Loucy (cell line): ENCODE measurements around the gene FANCB.

Experiments
- H2AFZ ChIP-seq: fragments of 200-600 bp; sonication (generic); 2 replicates; pipeline ENCODE4 v1.6.0; 2016; ENCODE audit warnings: antibody characterized with exemption, mild to moderate bottlenecking, low read length, moderate library complexity
- H3F3A ChIP-seq: fragments of 200-600 bp; 2 replicates; pipeline ENCODE4 v1.6.0; 2016; ENCODE audit warnings: antibody characterized with exemption, low read depth, mild to moderate bottlenecking
- H3K27me3 ChIP-seq: fragments of 200-600 bp; sonication (generic); 2 replicates; pipeline ENCODE4 v1.6.1; 2014; ENCODE audit warnings: low read length, mild to moderate bottlenecking; ENCODE audit not compliant: insufficient read depth, poor library complexity, severe bottlenecking
- H3K36me3 ChIP-seq: fragments of 200-600 bp; sonication (generic); 2 replicates; pipeline ENCODE4 v1.6.1; 2016; ENCODE audit warnings: low read length; ENCODE audit not compliant: insufficient read depth
- H3K4me1 ChIP-seq: fragments of 200-600 bp; sonication (generic); 2 replicates; pipeline ENCODE4 v1.5.1; 2014; ENCODE audit warnings: low read length, mild to moderate bottlenecking; ENCODE audit not compliant: insufficient read depth, poor library complexity, severe bottlenecking
- H3K4me2 ChIP-seq: fragments of 200-600 bp; sonication (generic); 2 replicates; pipeline ENCODE4 v1.6.0; 2014; ENCODE audit warnings: antibody characterized with exemption, low read length, low read depth, mild to moderate bottlenecking; ENCODE audit not compliant: poor library complexity, severe bottlenecking
- H3K4me3 ChIP-seq: fragments of 200-600 bp; sonication (generic); 2 replicates; pipeline ENCODE4 v1.5.1; 2014; ENCODE audit warnings: low read length, mild to moderate bottlenecking, mixed read lengths; ENCODE audit not compliant: poor library complexity, severe bottlenecking
- H3K79me2 ChIP-seq: fragments of 200-600 bp; sonication (generic); 2 replicates; pipeline ENCODE4 v1.6.1; 2014; ENCODE audit warnings: low read length; ENCODE audit not compliant: insufficient read depth
- H3K9ac ChIP-seq: fragments of 200-600 bp; sonication (generic); 2 replicates; pipeline ENCODE4 v1.6.0; 2014; ENCODE audit warnings: mild to moderate bottlenecking, low read depth, low read length, moderate library complexity; ENCODE audit not compliant: poor library complexity, severe bottlenecking
- H3K9me2 ChIP-seq: fragments of 200-600 bp; sonication (generic); replicated peaks from 2 replicates; pipeline ENCODE4 v1.6.1; 2016; ENCODE audit warnings: low read depth, low read length, mixed read lengths
- H3K9me3 ChIP-seq: fragments of 200-600 bp; sonication (generic); 2 replicates; pipeline ENCODE4 v1.6.1; 2014; ENCODE audit warnings: mild to moderate bottlenecking, antibody characterized with exemption, low read length, low read depth; ENCODE audit not compliant: insufficient read depth
- H4K20me1 ChIP-seq: fragments of 200-600 bp; sonication (generic); 2 replicates; pipeline ENCODE4 v1.6.0; 2014; ENCODE audit warnings: antibody characterized with exemption, low read length, mild to moderate bottlenecking; ENCODE audit not compliant: insufficient read depth, poor library complexity, severe bottlenecking
- CTCF ChIP-seq: fragments of 200-600 bp; sonication (generic); conservative IDR thresholded peaks from 2 replicates; pipeline ENCODE4 v1.5.1; 2014; ENCODE audit warnings: mild to moderate bottlenecking, antibody characterized with exemption, low read length
- EZH2phosphoT487 ChIP-seq: fragments of 200-600 bp; IDR thresholded peaks from 2 replicates; pipeline ENCODE4 v1.6.1; 2018; ENCODE audit warnings: antibody characterized with exemption, mild to moderate bottlenecking, moderate library complexity, borderline replicate concordance

Gene FANCB

GRCh38 chrX:14872851-14873675, at the start of gene FANCB, which contains the start of gene MOSPD2:
TSS of gene FANCB (minus strand) at chrX:14873069. CDS start at chrX:14865510, 7,559 bp downstream.
TSS of gene MOSPD2 (plus strand) at chrX:14873421. CDS start at chrX:14873529, 108 bp downstream.
- H3K4me2 ChIP-seq = peak within 1 kb of the TSS; percentile 92
- no peaks in the 10 kb centered on the region for H3K9me2 ChIP-seq
- TF ChIP-seq CTCF (no peak), EZH2phosphoT487 (no peak)
- H3K9ac ChIP-seq = peak within 1 kb of the TSS; percentile 89
- no peaks in the 10 kb centered on the region for H3K9me3 ChIP-seq
- no peaks in the 10 kb centered on the region for H3F3A ChIP-seq
- peak within 1 kb of the TSS; percentile 96 for H3K4me3 ChIP-seq
- no peaks in the 10 kb centered on the region for H3K27me3 ChIP-seq
- peaks cover 26% of the 10 kb centered on the region for H3K4me1 ChIP-seq
- H3K79me2 ChIP-seq = peaks cover 51% of the 10 kb centered on the region
- H4K20me1 ChIP-seq = peaks cover 8% of the 10 kb centered on the region
- H3K36me3 ChIP-seq = peaks cover 5% of the 10 kb centered on the region; the same call in 1 of the 2 replicates
- H2AFZ ChIP-seq = peak within 1 kb of the TSS; percentile 91

GRCh38 chrX:14922437-14922836, 49.6 kb upstream of the FANCB start:
- Histone ChIP-seq H3K9ac (no peak overlapping the region), H2AFZ (no peak overlapping the region)

GRCh38 chrX:14920196-14920595, 47.3 kb upstream of the FANCB start:
- H3K4me2 ChIP-seq = no peak overlapping the region
- H3K36me3 ChIP-seq = peaks cover 6% of the 10 kb centered on the region; the same call in 1 of the 2 replicates
- no peaks in the 10 kb centered on the region for H3K9me3 ChIP-seq
- no peak for TF ChIP-seq CTCF
- TF ChIP-seq EZH2phosphoT487 = no peak
- H3F3A ChIP-seq = no peaks in the 10 kb centered on the region
- H3K79me2 ChIP-seq = no peaks in the 10 kb centered on the region
- H2AFZ ChIP-seq = no peak overlapping the region
- no peak overlapping the region for H3K4me3 ChIP-seq
- no peaks in the 10 kb centered on the region for H3K4me1 ChIP-seq
- H3K9me2 ChIP-seq = no peaks in the 10 kb centered on the region
- H4K20me1 ChIP-seq = no peaks in the 10 kb centered on the region
- no peaks in the 10 kb centered on the region for H3K27me3 ChIP-seq
- H3K9ac ChIP-seq = no peak overlapping the region

More at GRCh38 chrX:14922437-14922836, 49.6 kb upstream of the FANCB start:
- no peaks in the 10 kb centered on the region for H3K79me2 ChIP-seq
- no peak for TF ChIP-seq CTCF
- no peak for TF ChIP-seq EZH2phosphoT487
- H3K36me3 ChIP-seq = no peaks in the 10 kb centered on the region
- no peaks in the 10 kb centered on the region for H3F3A ChIP-seq
- no peaks in the 10 kb centered on the region for H4K20me1 ChIP-seq
- no peak overlapping the region for H3K4me3 ChIP-seq
- no peaks in the 10 kb centered on the region for H3K9me2 ChIP-seq
- H3K4me1 ChIP-seq = peaks cover 4% of the 10 kb centered on the region
- H3K27me3 ChIP-seq = no peaks in the 10 kb centered on the region
- no peak overlapping the region for H3K4me2 ChIP-seq
- H3K9me3 ChIP-seq = no peaks in the 10 kb centered on the region
